Panc1 (cell line): ENCODE measurements around the gene MSRB1. TPM values are rescaled to one million over a fixed set of nuclear protein-coding genes. Genes with fewer than 3 reads are reported as not detected.
A peak's percentile ranks its signal among the peaks of the same experiment; 100 is the strongest.

ENCODE experiments used
- ATAC-seq: fragments of 200-7000 bp; cut with Tn5 transposase; 2 replicates; pipeline ENCODE4 v1.9.1; 2020; ENCODE audit warnings: mild to moderate bottlenecking, moderate library complexity
- BruUV-seq: library from RNA; stranded (reverse); fragments of 400-500 nt; replicated peaks from 2 replicates; lab custom pipeline; 2021; lab: Mats Ljungman, UMichigan
- CTCF ChIA-PET: fragments of 300-600 bp; sonication (Branson Sonifier 250); formaldehyde crosslinking; loops from one replicate; lab custom pipeline; 2022; ENCODE audit warnings: antibody characterized with exemption; lab: Charles Lee
- POLR2A ChIA-PET: fragments of 300-600 bp; sonication (Branson Sonifier 250); formaldehyde crosslinking; loops from one replicate; lab custom pipeline; 2022; ENCODE audit warnings: antibody characterized with exemption; lab: Charles Lee
- DNase-seq: peaks from one replicate; pipeline ENCODE4 v3.0.0-alpha.2; 2010; ENCODE audit warnings: low read depth, low spot score
- H3K27ac ChIP-seq: 2 replicates; pipeline ENCODE4 v1.5.1; 2011; ENCODE audit warnings: mild to moderate bottlenecking, low read length, inconsistent platforms
- H3K27me3 ChIP-seq: fragments of 200-500 bp; sonication (Bioruptor generic); 2 replicates; pipeline ENCODE4 v1.6.0; 2014; ENCODE audit warnings: low read length, inconsistent platforms; ENCODE audit not compliant: control insufficient read depth, insufficient read depth
- H3K36me3 ChIP-seq: fragments of 200-500 bp; sonication (Bioruptor generic); 2 replicates; pipeline ENCODE4 v1.5.1; 2014; ENCODE audit warnings: inconsistent platforms, mild to moderate bottlenecking, low read length, moderate library complexity; ENCODE audit not compliant: control insufficient read depth, insufficient read depth
- H3K4me1 ChIP-seq: 2 replicates; pipeline ENCODE4 v1.5.1; 2011; ENCODE audit warnings: inconsistent platforms, mild to moderate bottlenecking, low read length, moderate library complexity; ENCODE audit not compliant: control insufficient read depth, insufficient read depth
- H3K4me3 ChIP-seq, 2 experiments: 2 replicates each; pipeline ENCODE4 v1.5.1; 2011 to 2012; ENCODE audit warnings: low read depth in 2 of 2, low read length in 2 of 2, mild to moderate bottlenecking in 2 of 2, inconsistent platforms in 1 of 2, moderate library complexity in 1 of 2
- H3K9me3 ChIP-seq: fragments of 200-500 bp; sonication (Bioruptor generic); 2 replicates; pipeline ENCODE4 v1.5.1; 2014; ENCODE audit warnings: low read depth, mild to moderate bottlenecking, inconsistent platforms, low read length, moderate library complexity; ENCODE audit not compliant: control insufficient read depth, insufficient read depth
- POLR2AphosphoS5 ChIP-seq: IDR thresholded peaks from 2 replicates; pipeline ENCODE4 v1.6.1; 2012; ENCODE audit warnings: mild to moderate bottlenecking, low read depth, low read length, moderate library complexity
- SIN3A ChIP-seq: IDR thresholded peaks from 2 replicates; pipeline ENCODE4 v1.6.1; 2012; ENCODE audit warnings: low read depth, mild to moderate bottlenecking, low read length, moderate library complexity, borderline replicate concordance; ENCODE audit not compliant: insufficient read depth
- TCF7L2 ChIP-seq: IDR thresholded peaks from 2 replicates; pipeline ENCODE4 v1.6.1; 2011; ENCODE audit warnings: mild to moderate bottlenecking, low read depth, low read length, inconsistent platforms
- in situ Hi-C: cut with HindIII; loops from 2 replicates; pipeline ENCODE4 v1.10.0; 2016; ENCODE audit warnings: low sequenced_read_pairs, low pct_unique_long_range_greater_than_20kb
- intact Hi-C: fragments of 100-400 bp; cut with micrococcal nuclease; formaldehyde crosslinking; loops from one replicate; pipeline ENCODE4 v1.10.0; 2022; ENCODE audit not compliant: unreplicated experiment
- total RNA-seq: library from RNA; stranded (reverse); gene quantifications from one replicate; pipeline ENCODE4 v1.2.1, GENCODE V29; 2021; ENCODE audit not compliant: unreplicated experiment
- TF ChIP-seq, protein P1 (sequence below): fragments of 450-650 bp; IDR thresholded peaks from 2 replicates; pipeline ENCODE4 v1.5.1; 2017; ENCODE audit warnings: mild to moderate bottlenecking
- TF ChIP-seq, protein P2 (sequence below), 2 experiments: IDR thresholded peaks; 2 replicates each; pipeline ENCODE4 v1.6.1; 2011 to 2012; ENCODE audit warnings: low read depth in 2 of 2, control low read depth in 1 of 2, low read length in 1 of 2, mild to moderate bottlenecking in 1 of 2, moderate library complexity in 1 of 2; ENCODE audit not compliant: insufficient read depth in 1 of 2

The MSRB1 gene
- total RNA-seq, 1 experiment from 2014 or later = 25.3 TPM

DNA sequence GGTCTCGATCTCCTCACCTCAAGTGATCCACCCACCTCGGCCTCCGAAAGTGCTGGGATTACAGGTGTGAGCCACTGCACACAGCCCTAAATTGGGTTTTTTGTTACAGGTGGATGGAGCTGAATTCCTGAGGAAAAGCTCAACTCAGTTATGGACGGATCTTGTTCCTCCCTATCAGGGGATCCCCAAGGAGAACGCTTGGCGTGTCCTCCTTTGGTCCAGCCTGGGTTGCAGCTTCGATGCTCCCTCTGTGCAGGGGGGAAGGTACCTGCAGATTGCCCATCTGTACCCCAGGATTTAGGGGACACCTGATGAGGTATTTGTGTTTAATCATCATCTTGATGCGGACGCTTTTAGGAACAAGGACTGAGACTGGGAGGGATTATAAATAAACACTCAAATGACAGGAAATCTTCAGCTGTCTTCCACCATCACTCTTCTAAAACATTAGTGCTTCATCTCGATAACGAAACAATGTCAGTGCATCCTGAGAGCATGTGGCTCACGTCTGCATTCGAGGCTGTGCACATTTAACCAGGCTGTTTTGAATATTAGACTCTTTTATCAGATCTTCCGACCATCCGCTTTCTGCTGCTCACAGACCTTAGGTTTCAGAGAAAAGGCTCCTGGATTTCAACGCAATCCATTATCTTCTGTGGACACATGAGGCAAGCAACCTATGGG is 52.8 kb downstream of the MSRB1 start:
- no peaks in the 10 kb centered on the region; the same call in 1 of the 2 replicates for H3K27me3 ChIP-seq
- no peak overlapping the region for H3K27ac ChIP-seq
- ChIA-PET CTCF (interaction anchor here (0.6 kb wide), 1 partner anchor 185 kb away, joined by 3 read pairs; no protein-coding TSS in a partner anchor), POLR2A (no interaction called here)
- in situ Hi-C loops (no loop called here), intact Hi-C loops (no loop called here)
- peak overlapping the region in 1 of 2 experiments; percentile 19; a peak in 1 of 4 replicates for H3K4me3 ChIP-seq
- TF ChIP-seq SIN3A (no peak), POLR2AphosphoS5 (no peak), TCF7L2 (no peak)
- TF ChIP-seq, protein P1, sequence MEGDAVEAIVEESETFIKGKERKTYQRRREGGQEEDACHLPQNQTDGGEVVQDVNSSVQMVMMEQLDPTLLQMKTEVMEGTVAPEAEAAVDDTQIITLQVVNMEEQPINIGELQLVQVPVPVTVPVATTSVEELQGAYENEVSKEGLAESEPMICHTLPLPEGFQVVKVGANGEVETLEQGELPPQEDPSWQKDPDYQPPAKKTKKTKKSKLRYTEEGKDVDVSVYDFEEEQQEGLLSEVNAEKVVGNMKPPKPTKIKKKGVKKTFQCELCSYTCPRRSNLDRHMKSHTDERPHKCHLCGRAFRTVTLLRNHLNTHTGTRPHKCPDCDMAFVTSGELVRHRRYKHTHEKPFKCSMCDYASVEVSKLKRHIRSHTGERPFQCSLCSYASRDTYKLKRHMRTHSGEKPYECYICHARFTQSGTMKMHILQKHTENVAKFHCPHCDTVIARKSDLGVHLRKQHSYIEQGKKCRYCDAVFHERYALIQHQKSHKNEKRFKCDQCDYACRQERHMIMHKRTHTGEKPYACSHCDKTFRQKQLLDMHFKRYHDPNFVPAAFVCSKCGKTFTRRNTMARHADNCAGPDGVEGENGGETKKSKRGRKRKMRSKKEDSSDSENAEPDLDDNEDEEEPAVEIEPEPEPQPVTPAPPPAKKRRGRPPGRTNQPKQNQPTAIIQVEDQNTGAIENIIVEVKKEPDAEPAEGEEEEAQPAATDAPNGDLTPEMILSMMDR = no peak
- TF ChIP-seq, protein P2, sequence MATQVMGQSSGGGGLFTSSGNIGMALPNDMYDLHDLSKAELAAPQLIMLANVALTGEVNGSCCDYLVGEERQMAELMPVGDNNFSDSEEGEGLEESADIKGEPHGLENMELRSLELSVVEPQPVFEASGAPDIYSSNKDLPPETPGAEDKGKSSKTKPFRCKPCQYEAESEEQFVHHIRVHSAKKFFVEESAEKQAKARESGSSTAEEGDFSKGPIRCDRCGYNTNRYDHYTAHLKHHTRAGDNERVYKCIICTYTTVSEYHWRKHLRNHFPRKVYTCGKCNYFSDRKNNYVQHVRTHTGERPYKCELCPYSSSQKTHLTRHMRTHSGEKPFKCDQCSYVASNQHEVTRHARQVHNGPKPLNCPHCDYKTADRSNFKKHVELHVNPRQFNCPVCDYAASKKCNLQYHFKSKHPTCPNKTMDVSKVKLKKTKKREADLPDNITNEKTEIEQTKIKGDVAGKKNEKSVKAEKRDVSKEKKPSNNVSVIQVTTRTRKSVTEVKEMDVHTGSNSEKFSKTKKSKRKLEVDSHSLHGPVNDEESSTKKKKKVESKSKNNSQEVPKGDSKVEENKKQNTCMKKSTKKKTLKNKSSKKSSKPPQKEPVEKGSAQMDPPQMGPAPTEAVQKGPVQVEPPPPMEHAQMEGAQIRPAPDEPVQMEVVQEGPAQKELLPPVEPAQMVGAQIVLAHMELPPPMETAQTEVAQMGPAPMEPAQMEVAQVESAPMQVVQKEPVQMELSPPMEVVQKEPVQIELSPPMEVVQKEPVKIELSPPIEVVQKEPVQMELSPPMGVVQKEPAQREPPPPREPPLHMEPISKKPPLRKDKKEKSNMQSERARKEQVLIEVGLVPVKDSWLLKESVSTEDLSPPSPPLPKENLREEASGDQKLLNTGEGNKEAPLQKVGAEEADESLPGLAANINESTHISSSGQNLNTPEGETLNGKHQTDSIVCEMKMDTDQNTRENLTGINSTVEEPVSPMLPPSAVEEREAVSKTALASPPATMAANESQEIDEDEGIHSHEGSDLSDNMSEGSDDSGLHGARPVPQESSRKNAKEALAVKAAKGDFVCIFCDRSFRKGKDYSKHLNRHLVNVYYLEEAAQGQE (IDR thresholded peaks at IDR 0.05; ENCODE audit: insufficient read depth in 1 of 2, low read depth in 2 of 2, low read length in 1 of 2) = no peak
- H3K36me3 ChIP-seq = no peaks in the 10 kb centered on the region
- DNase-seq (no peak), ATAC-seq (peak; percentile 57)
- BruUV-seq = no TSS peak
- H3K9me3 ChIP-seq = no peaks in the 10 kb centered on the region
- no peaks in the 10 kb centered on the region for H3K4me1 ChIP-seq

Other genes starting within 250 kb of the MSRB1 start
- 108 TPM for gene MAPK8IP3, start 237.0 kb downstream of the MSRB1 start, total RNA-seq
- 117 TPM for gene NME3, start 171.7 kb downstream of the MSRB1 start, total RNA-seq
- gene EME2, start 170.4 kb downstream of the MSRB1 start, total RNA-seq = 53.4 TPM
- gene MRPS34, start 170.1 kb downstream of the MSRB1 start, total RNA-seq = 187 TPM
- gene SPSB3, start 160.6 kb downstream of the MSRB1 start, total RNA-seq = 23.0 TPM
- gene NUBP2, start 160.2 kb downstream of the MSRB1 start, total RNA-seq = 85.8 TPM
- 0.10 TPM for gene IGFALS, start 149.5 kb downstream of the MSRB1 start, total RNA-seq
- 58.9 TPM for gene HAGH, start 116.4 kb downstream of the MSRB1 start, total RNA-seq
- 34.6 TPM for gene FAHD1, start 116.0 kb downstream of the MSRB1 start, total RNA-seq
- gene MEIOB, start 71.0 kb downstream of the MSRB1 start, total RNA-seq = not detected
- 3.3 TPM for gene HS3ST6, start 24.8 kb downstream of the MSRB1 start, total RNA-seq
- gene RPL3L, start 11.5 kb upstream of the MSRB1 start, total RNA-seq = 0.26 TPM
- gene NDUFB10, start 16.3 kb upstream of the MSRB1 start, total RNA-seq = 287 TPM
- gene RPS2, start 21.6 kb upstream of the MSRB1 start, total RNA-seq = 2,794 TPM
- gene RNF151, start 23.7 kb upstream of the MSRB1 start, total RNA-seq = not detected
- 42.4 TPM for gene TBL3, start 28.9 kb upstream of the MSRB1 start, total RNA-seq
- 4.0 TPM for gene NOXO1, start 38.3 kb upstream of the MSRB1 start, total RNA-seq
- gene GFER, start 41.0 kb upstream of the MSRB1 start, total RNA-seq = 49.2 TPM
- 15.2 TPM for gene SYNGR3, start 46.8 kb upstream of the MSRB1 start, total RNA-seq
- 85.7 TPM for gene ZNF598, start 66.6 kb upstream of the MSRB1 start, total RNA-seq
- 15.3 TPM for gene NPW, start 76.6 kb upstream of the MSRB1 start, total RNA-seq
- gene NHERF2, start 83.7 kb upstream of the MSRB1 start, total RNA-seq = 174 TPM
- gene NTHL1, start 104.6 kb upstream of the MSRB1 start, total RNA-seq = 39.8 TPM
- 115 TPM for gene TSC2, start 104.8 kb upstream of the MSRB1 start, total RNA-seq
- gene PKD1, start 192.7 kb upstream of the MSRB1 start, total RNA-seq = 279 TPM
- 92.2 TPM for gene RAB26, start 205.4 kb upstream of the MSRB1 start, total RNA-seq
- 108 TPM for gene TRAF7, start 212.6 kb upstream of the MSRB1 start, total RNA-seq